Thyroid gland (tissue), 4 donors: ENCODE results near the gene CLCN3. TPM values are rescaled to one million over a fixed set of nuclear protein-coding genes. Genes with fewer than 3 reads are reported as not detected.

ENCODE experiments used
- DNase-seq, 2 donors: peaks; one replicate each; pipeline ENCODE4 v3.0.0-alpha.2; 2019
- H3K27ac ChIP-seq, 3 donors: fragments of 200-600 bp; sonication (generic); 1 replicate in 2 of 3; 2 replicates in 1 of 3; pipeline ENCODE4 v1.5.1; 2016 to 2019; ENCODE audit warnings: mild to moderate bottlenecking in 1 of 3, moderate library complexity in 1 of 3
- H3K27me3 ChIP-seq: fragments of 200-600 bp; sonication (generic); one replicate; pipeline ENCODE4 v1.5.1; 2019
- H3K36me3 ChIP-seq, 2 donors: fragments of 200-600 bp; sonication (generic); one replicate each; pipeline ENCODE4 v1.5.1; 2016 to 2019
- H3K4me1 ChIP-seq, 2 donors: fragments of 200-600 bp; sonication (generic); one replicate each; pipeline ENCODE4 v1.5.1; 2017 to 2019
- H3K4me3 ChIP-seq, 3 donors: fragments of 200-600 bp; sonication (generic); replicated peaks in 1 of 3; 1 replicate in 2 of 3; 2 replicates in 1 of 3; pipeline ENCODE4 v1.5.1; 2016; ENCODE audit warnings: mild to moderate bottlenecking in 1 of 3
- H3K9me3 ChIP-seq: fragments of 200-600 bp; sonication (generic); one replicate; pipeline ENCODE4 v1.5.1; 2017
- POLR2A ChIP-seq, 2 donors: fragments of 450-650 bp; IDR thresholded peaks; one replicate each; pipeline ENCODE4 v1.6.1; 2017; ENCODE audit warnings: antibody characterized with exemption in 2 of 2, mild to moderate bottlenecking in 2 of 2, moderate library complexity in 1 of 2
- WGBS, 2 donors: methylation state at CpG; one replicate each; pipeline ENCODE4 v1.1.5; 2017; 5-methylcytosine and 5-hydroxymethylcytosine counted together
- intact Hi-C: fragments of 100-400 bp; cut with DNase I; formaldehyde crosslinking; loops from one replicate; pipeline ENCODE4 v1.15.1; 2023
- total RNA-seq, 4 donors: library from RNA; depleted of rRNA; stranded (reverse); fragments of >200 nt; gene quantifications; one replicate each; pipeline ENCODE4 v1.2.3, GENCODE V29; 2016
- TF ChIP-seq, protein P1 (sequence below), 6 experiments: fragments of 200-600 bp in 3 of 6; fragments of 450-650 bp in 3 of 6; sonication (generic) in 3 of 6; IDR thresholded peaks; one replicate each; pipeline ENCODE4 v1.5.1; 2016 to 2019; ENCODE audit warnings: antibody characterized with exemption in 6 of 6, mild to moderate bottlenecking in 2 of 6, inconsistent platforms in 1 of 6, moderate library complexity in 1 of 6

Gene CLCN3
- total RNA-seq, 4 donors from 2014 or later: 43.3 to 72.4 (median 53.5) TPM

DNA sequence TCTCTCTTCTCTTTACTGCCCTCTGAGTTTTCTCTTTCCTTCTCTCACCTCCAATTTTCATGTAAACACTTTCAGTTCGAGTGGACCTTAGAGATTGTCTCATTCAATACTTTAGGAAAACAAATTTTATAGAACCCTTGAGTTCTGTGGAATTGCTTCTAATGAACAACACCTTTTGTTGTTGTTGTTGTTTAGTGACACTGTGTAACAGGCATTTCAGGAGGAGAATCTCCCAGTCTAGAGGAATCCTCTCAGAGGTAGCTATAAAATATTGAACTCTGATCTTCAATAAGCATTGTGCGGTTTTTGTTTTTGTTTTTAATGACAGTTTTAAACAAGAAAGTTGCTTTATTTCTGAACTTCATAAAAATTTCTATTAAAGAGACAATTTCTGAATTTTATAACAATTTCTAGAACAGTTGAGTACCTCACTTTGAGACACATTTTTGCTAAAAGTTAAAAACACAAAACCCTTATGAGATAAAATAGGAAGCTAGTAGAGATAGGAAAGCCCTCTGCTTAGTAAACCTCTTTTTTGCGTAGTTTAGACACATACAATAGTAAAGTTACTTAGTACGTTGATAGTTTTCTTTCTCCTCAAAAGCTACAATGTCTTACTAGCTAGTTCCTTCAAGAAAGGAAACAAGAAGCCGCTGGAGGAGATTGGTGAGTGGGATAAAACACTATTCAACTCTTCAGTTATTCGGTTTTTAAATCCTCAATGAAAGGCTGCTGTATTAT, 38.8 kb downstream of the CLCN3 start:
- TF ChIP-seq, protein P1, sequence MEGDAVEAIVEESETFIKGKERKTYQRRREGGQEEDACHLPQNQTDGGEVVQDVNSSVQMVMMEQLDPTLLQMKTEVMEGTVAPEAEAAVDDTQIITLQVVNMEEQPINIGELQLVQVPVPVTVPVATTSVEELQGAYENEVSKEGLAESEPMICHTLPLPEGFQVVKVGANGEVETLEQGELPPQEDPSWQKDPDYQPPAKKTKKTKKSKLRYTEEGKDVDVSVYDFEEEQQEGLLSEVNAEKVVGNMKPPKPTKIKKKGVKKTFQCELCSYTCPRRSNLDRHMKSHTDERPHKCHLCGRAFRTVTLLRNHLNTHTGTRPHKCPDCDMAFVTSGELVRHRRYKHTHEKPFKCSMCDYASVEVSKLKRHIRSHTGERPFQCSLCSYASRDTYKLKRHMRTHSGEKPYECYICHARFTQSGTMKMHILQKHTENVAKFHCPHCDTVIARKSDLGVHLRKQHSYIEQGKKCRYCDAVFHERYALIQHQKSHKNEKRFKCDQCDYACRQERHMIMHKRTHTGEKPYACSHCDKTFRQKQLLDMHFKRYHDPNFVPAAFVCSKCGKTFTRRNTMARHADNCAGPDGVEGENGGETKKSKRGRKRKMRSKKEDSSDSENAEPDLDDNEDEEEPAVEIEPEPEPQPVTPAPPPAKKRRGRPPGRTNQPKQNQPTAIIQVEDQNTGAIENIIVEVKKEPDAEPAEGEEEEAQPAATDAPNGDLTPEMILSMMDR (IDR thresholded peaks at IDR 0.05): no peak
- TF ChIP-seq POLR2A (IDR thresholded peaks at IDR 0.05): no peak
- DNase-seq: no peak
- no peaks in the 10 kb centered on the region for H3K27me3 ChIP-seq
- no peaks in the 10 kb centered on the region for H3K9me3 ChIP-seq
- H3K4me3 ChIP-seq: no peak overlapping the region
- no peaks in the 10 kb centered on the region for H3K4me1 ChIP-seq
- WGBS, 2 donors: 84 to 89% methylated on average over 6 of the region's 6 CpGs
- intact Hi-C loops: no loop called here
- H3K36me3 ChIP-seq: no peaks in the 10 kb centered on the region
- no peak overlapping the region for H3K27ac ChIP-seq

GRCh38 chr4:169659716-169660670, 39.6 kb downstream of the CLCN3 start:
- H3K4me1 ChIP-seq: no peaks in the 10 kb centered on the region

DNA sequence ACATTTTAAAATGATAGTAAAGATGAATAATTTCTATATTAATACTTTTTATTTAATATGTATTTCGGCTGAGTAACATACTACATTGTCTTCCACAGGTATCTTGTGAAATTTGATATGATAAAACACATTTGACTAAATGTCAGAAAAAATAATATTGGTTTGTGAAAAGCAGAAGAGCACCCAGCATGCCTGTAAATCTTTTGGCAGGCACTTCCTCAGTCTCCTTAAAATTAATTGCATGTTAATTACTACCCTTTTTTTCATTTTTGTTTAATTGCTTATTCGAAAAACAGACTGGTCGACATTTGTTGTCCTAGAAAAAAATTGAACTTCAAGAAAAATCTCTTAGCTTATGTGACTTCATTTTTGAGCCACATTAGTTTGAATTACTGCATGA, 40.6 kb downstream of the CLCN3 start:
- WGBS, 2 donors: 91 to 94% methylated on average over 3 of the region's 3 CpGs
- no peak for DNase-seq
- H3K9me3 ChIP-seq: no peaks in the 10 kb centered on the region
- no peaks in the 10 kb centered on the region for H3K36me3 ChIP-seq
- intact Hi-C loops: no loop called here
- no peaks in the 10 kb centered on the region for H3K4me1 ChIP-seq
- TF ChIP-seq, protein P1 (IDR thresholded peaks at IDR 0.05): no peak
- no peak for TF ChIP-seq POLR2A (IDR thresholded peaks at IDR 0.05)
- no peak overlapping the region for H3K4me3 ChIP-seq
- no peaks in the 10 kb centered on the region for H3K27me3 ChIP-seq
- H3K27ac ChIP-seq: no peak overlapping the region

More at GRCh38 chr4:169659716-169660670, 39.6 kb downstream of the CLCN3 start:
- peak; percentile 30 to 32 for DNase-seq
- 39 to 44% methylated on average over 14 of the region's 14 CpGs for WGBS, 2 donors
- H3K9me3 ChIP-seq: no peaks in the 10 kb centered on the region
- peak overlapping the region in 1 of 3 donors; percentile 38 for H3K27ac ChIP-seq
- H3K4me3 ChIP-seq: no peak overlapping the region
- no peak for TF ChIP-seq POLR2A (IDR thresholded peaks at IDR 0.05)
- TF ChIP-seq, protein P1 (IDR thresholded peaks at IDR 0.05): no peak
- intact Hi-C loops: no loop called here
- no peaks in the 10 kb centered on the region for H3K27me3 ChIP-seq
- H3K36me3 ChIP-seq: no peaks in the 10 kb centered on the region

- Histone ChIP-seq H3K27me3 (no peaks in the 10 kb centered on the region), H3K4me3 (no peak overlapping the region), H3K27ac (no peak overlapping the region), H3K9me3 (no peaks in the 10 kb centered on the region), H3K4me1 (no peaks in the 10 kb centered on the region), H3K36me3 (no peaks in the 10 kb centered on the region)
- 91 to 98% methylated on average over 1 of the region's 1 CpG for WGBS, 2 donors
- TF ChIP-seq POLR2A (IDR thresholded peaks at IDR 0.05): no peak
- TF ChIP-seq, protein P1 (IDR thresholded peaks at IDR 0.05): no peak
- no peak for DNase-seq
- intact Hi-C loops: no loop called here
These were observed 41.4 kb downstream of the CLCN3 start for GRCh38 chr4:169661761-169662160.
